ENCODE results near the gene TTLL12. TPM values are rescaled to one million over a fixed set of nuclear protein-coding genes. Genes with fewer than 3 reads are reported as not detected.

TTLL12 gene
- total and polyA plus RNA-seq, 2 of the 8 experiments (the other 6 are each of a cell fraction or from before 2014, with no cell fraction given) = 101 to 124 TPM

DNA sequence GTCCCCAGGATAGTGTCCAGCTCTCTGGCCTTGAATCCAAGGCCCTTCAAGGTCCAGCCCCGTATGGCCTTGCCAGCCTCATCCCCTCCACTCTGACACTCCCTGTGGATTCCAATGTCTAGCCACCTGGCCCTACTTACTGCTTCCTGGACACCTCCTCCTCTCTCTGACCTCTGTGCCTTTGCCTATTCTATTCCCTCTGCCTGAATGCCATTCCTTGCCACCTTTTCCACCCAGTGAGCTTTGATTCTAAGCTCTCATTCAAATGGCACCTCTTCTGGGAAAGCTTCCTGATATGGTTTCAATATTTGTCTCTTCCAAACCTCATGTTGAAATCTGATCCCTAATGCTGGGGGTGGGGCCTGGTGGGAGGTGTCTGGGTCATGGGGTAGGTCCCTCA is 31.9 kb upstream of the TTLL12 start:
- Histone ChIP-seq H2BK5ac (ENCODE audit: low read depth, low read length) (0 out of 2 replicates have a peak overlapping the region, but pooled peaks have one; percentile 44), H3K4ac (replicated peaks; ENCODE audit: insufficient read length, low read depth, low read length) (no peak overlapping the region), H4K8ac (ENCODE audit: extremely low read depth, insufficient read depth, low read length) (no peak overlapping the region), H2BK15ac (ENCODE audit: low read length) (no peak overlapping the region), H3K27ac (ENCODE audit: low read depth, low read length) (no peak overlapping the region), H2BK120ac (replicated peaks; ENCODE audit: low read depth, low read length) (no peak overlapping the region), H4K20me1 (replicated peaks in 1 of 2; ENCODE audit: control insufficient read depth in 1 of 2, insufficient read depth in 2 of 2, low read length in 2 of 2) (no peaks in the 10 kb centered on the region), H3K27me3 (replicated peaks in 1 of 4; ENCODE audit: control insufficient read depth in 3 of 4, extremely low read depth in 1 of 4, insufficient read depth in 3 of 4, low read length in 3 of 4) (peaks cover 0 to 2% (median 0%) of the 10 kb centered on the region in 4 experiments; a peak in 1 of 7 replicates), H3K4me2 (ENCODE audit: insufficient read depth in 1 of 2, low read depth in 2 of 2, low read length in 2 of 2) (no peak overlapping the region), H3K9ac (replicated peaks in 1 of 4; ENCODE audit: extremely low read depth in 1 of 4, low read depth in 3 of 4, low read length in 3 of 4) (no peak overlapping the region), H3K79me2 (ENCODE audit: control insufficient read depth in 1 of 2, insufficient read depth in 2 of 2, low read length in 2 of 2) (no peaks in the 10 kb centered on the region), H3K23ac (ENCODE audit: insufficient read length) (no peak overlapping the region), H2AK5ac (ENCODE audit: low read depth, low read length) (no peak overlapping the region), H3K14ac (ENCODE audit: insufficient read length) (no peak overlapping the region), H3K18ac (ENCODE audit: extremely low read depth, low read length) (no peak overlapping the region), H4K5ac (ENCODE audit: insufficient read length, low read depth, low read length) (no peak overlapping the region), H3K79me1 (ENCODE audit: low read depth, low read length) (no peaks in the 10 kb centered on the region), H4K91ac (replicated peaks; ENCODE audit: insufficient read length, low read length) (no peak overlapping the region), H2BK20ac (ENCODE audit: low read length) (no peak overlapping the region), H3K4me1 (replicated peaks in 1 of 4; ENCODE audit: control insufficient read depth in 3 of 4, insufficient read depth in 4 of 4, low read length in 3 of 4) (peaks cover 0 to 15% (median 4%) of the 10 kb centered on the region in 4 experiments; a peak in 4 of 7 replicates), H3K23me2 (ENCODE audit: low read depth, low read length) (no peaks in the 10 kb centered on the region), H3K4me3 (ENCODE audit: extremely low read depth in 1 of 4, insufficient read depth in 2 of 4, low read depth in 3 of 4, low read length in 4 of 4) (no peak overlapping the region), H3K56ac (replicated peaks; ENCODE audit: insufficient read length, low read depth, low read length) (no peak overlapping the region), H2AFZ (ENCODE audit: low read length) (no peak overlapping the region), H2BK12ac (ENCODE audit: low read depth, low read length) (no peak overlapping the region), H3K36me3 (ENCODE audit: control insufficient read depth in 2 of 4, insufficient read depth in 4 of 4, low read length in 3 of 4) (no peaks in the 10 kb centered on the region), H3K9me3 (ENCODE audit: insufficient read depth in 2 of 2, low read depth in 1 of 2, low read length in 1 of 2) (no peaks in the 10 kb centered on the region)
- no peak for DNase-seq (ENCODE audit: low read depth in 1 of 2, low spot score in 2 of 2)
- ChIA-PET POLR2A (ENCODE audit: partially characterized antibody) (no interaction called here), CTCF (ENCODE audit: partially characterized antibody) (interaction anchor here (0.6 to 26.8 kb wide), 6 partner anchors 9 to 1518 kb away, joined by 3 to 388 read pairs (median 8); no protein-coding TSS in a partner anchor)
- TF ChIP-seq SP2 (IDR thresholded peaks at IDR 0.05; ENCODE audit: low read length) = no peak
- peak; percentile 76 for TF ChIP-seq KDM1A (IDR thresholded peaks at IDR 0.05; ENCODE audit: borderline replicate concordance, low read length)
- no peak for FAIRE-seq
- 91% methylated on average over 1 of the region's 1 CpG; no CpG with 5 or more reads in 1 of the 2 experiments for WGBS, 2 experiments (ENCODE audit: extremely low coverage in 1 of 2, insufficient coverage in 1 of 2, insufficient read length in 1 of 2, insufficient replicate concordance in 2 of 2, low coverage in 1 of 2, low lambda C conversion rate in 2 of 2, missing lambda C conversion rate in 1 of 2)
